Measurements from ENCODE around the gene PTGES2. TPM values are rescaled to one million over a fixed set of nuclear protein-coding genes. Genes with fewer than 3 reads are reported as not detected.

Gene PTGES2
- total and polyA plus RNA-seq, 2 of the 13 experiments (the other 11 are each of a cell fraction or from before 2014, with no cell fraction given), result 63.7 to 79.8 TPM

DNA sequence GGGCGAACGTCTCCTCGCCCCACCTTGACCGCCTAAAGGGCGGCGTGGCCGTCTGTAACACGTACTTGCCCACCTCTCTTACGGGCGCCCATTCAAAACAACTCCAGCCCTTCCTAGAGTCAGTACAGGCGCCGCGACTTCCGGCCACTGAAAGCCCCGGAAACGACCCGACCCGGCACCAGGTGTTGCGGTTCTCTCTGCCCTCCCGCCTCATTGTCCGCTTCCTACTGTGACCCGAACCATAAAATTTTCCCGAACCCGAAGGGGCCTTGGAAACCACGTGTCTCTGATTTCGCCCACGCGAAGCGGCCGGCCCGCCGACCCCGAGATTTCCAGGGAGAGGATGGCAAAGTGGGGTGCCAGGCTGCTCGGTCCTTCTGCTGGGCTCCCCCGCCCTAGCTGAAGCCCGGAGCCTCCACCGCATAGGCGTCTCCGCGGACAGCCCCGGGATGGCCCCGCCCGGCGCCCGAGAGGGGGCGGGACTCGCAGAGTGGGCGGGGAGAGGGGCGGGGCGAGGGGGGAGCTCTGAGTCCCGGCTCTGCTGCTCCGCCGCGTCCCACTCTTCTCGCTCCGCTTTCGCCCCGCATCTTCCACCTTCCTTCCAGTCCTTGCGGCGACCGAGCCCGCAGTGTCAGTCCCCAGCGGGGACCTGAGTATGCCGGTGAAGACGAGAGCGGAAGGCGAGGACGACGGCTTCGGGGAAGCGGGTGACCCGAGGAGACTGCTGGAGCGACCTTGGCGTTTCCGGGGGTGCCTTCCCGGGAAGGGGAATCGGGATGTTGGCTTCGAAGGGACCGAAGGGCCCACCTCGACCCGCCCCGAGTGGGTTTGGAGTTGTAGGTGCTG is 684 bp upstream of the PTGES2 start (continued):
- TF ChIP-seq, protein P1, sequence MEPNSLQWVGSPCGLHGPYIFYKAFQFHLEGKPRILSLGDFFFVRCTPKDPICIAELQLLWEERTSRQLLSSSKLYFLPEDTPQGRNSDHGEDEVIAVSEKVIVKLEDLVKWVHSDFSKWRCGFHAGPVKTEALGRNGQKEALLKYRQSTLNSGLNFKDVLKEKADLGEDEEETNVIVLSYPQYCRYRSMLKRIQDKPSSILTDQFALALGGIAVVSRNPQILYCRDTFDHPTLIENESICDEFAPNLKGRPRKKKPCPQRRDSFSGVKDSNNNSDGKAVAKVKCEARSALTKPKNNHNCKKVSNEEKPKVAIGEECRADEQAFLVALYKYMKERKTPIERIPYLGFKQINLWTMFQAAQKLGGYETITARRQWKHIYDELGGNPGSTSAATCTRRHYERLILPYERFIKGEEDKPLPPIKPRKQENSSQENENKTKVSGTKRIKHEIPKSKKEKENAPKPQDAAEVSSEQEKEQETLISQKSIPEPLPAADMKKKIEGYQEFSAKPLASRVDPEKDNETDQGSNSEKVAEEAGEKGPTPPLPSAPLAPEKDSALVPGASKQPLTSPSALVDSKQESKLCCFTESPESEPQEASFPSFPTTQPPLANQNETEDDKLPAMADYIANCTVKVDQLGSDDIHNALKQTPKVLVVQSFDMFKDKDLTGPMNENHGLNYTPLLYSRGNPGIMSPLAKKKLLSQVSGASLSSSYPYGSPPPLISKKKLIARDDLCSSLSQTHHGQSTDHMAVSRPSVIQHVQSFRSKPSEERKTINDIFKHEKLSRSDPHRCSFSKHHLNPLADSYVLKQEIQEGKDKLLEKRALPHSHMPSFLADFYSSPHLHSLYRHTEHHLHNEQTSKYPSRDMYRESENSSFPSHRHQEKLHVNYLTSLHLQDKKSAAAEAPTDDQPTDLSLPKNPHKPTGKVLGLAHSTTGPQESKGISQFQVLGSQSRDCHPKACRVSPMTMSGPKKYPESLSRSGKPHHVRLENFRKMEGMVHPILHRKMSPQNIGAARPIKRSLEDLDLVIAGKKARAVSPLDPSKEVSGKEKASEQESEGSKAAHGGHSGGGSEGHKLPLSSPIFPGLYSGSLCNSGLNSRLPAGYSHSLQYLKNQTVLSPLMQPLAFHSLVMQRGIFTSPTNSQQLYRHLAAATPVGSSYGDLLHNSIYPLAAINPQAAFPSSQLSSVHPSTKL (CRISPR knock-in tag; IDR thresholded peaks at IDR 0.05), result 0 out of 2 replicates have a peak, but pooled peaks have one; percentile 9
- TF ChIP-seq, protein P2, sequence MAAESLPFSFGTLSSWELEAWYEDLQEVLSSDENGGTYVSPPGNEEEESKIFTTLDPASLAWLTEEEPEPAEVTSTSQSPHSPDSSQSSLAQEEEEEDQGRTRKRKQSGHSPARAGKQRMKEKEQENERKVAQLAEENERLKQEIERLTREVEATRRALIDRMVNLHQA (CRISPR knock-in tag; IDR thresholded peaks at IDR 0.05), result no peak
- TF ChIP-seq MTERF4 (CRISPR knock-in tag; IDR thresholded peaks at IDR 0.05) (no peak), HNRNPUL1 (IDR thresholded peaks at IDR 0.05; ENCODE audit: low read depth, low read length) (no peak), ESRRA (CRISPR knock-in tag; IDR thresholded peaks at IDR 0.05; ENCODE audit: low read depth) (no peak), ZNF335 (CRISPR knock-in tag; IDR thresholded peaks at IDR 0.05) (peak; percentile 99), KLF13 (CRISPR knock-in tag; IDR thresholded peaks at IDR 0.05) (no peak), FOXJ3 (CRISPR knock-in tag; IDR thresholded peaks at IDR 0.05; ENCODE audit: borderline replicate concordance) (0 out of 2 replicates have a peak, but pooled peaks have one; percentile 26), ZNF598 (CRISPR knock-in tag; IDR thresholded peaks at IDR 0.05; ENCODE audit: borderline replicate concordance) (no peak), LBX2 (CRISPR knock-in tag; IDR thresholded peaks at IDR 0.05; ENCODE audit: borderline replicate concordance) (no peak), MIXL1 (CRISPR knock-in tag; IDR thresholded peaks at IDR 0.05) (peak; percentile 47; the same call in 1 of the 2 replicates), ZKSCAN5 (CRISPR knock-in tag; IDR thresholded peaks at IDR 0.05) (no peak), ZNF589 (CRISPR knock-in tag; conservative IDR thresholded peaks at IDR 0.05) (no peak), ZFX (CRISPR knock-in tag; IDR thresholded peaks at IDR 0.05; ENCODE audit: low read depth) (peak; percentile 16; the same call in 1 of the 2 replicates), ZFP91 (CRISPR knock-in tag; IDR thresholded peaks at IDR 0.05; ENCODE audit: borderline replicate concordance) (peak; percentile 99), ATRX (CRISPR knock-in tag; IDR thresholded peaks at IDR 0.05; ENCODE audit: borderline replicate concordance) (no peak), HDAC1 (CRISPR knock-in tag; IDR thresholded peaks at IDR 0.05) (peak; percentile 58; the same call in 1 of the 2 replicates), MTA1 (CRISPR knock-in tag; IDR thresholded peaks at IDR 0.05; ENCODE audit: borderline replicate concordance) (no peak)
- TF ChIP-seq, protein P3, sequence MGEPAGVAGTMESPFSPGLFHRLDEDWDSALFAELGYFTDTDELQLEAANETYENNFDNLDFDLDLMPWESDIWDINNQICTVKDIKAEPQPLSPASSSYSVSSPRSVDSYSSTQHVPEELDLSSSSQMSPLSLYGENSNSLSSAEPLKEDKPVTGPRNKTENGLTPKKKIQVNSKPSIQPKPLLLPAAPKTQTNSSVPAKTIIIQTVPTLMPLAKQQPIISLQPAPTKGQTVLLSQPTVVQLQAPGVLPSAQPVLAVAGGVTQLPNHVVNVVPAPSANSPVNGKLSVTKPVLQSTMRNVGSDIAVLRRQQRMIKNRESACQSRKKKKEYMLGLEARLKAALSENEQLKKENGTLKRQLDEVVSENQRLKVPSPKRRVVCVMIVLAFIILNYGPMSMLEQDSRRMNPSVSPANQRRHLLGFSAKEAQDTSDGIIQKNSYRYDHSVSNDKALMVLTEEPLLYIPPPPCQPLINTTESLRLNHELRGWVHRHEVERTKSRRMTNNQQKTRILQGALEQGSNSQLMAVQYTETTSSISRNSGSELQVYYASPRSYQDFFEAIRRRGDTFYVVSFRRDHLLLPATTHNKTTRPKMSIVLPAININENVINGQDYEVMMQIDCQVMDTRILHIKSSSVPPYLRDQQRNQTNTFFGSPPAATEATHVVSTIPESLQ (CRISPR knock-in tag; conservative IDR thresholded peaks at IDR 0.05), result no peak
